ENCODE data around the gene FBXW11. TPM values are rescaled to one million over a fixed set of nuclear protein-coding genes. Genes with fewer than 3 reads are reported as not detected.

The FBXW11 gene
- total RNA-seq, 1 experiment from 2014 or later, result 85.3 TPM

- H2BK15ac ChIP-seq (ENCODE audit: low read depth, low read length), result no peak overlapping the region
- H2BK12ac ChIP-seq (ENCODE audit: insufficient read length, low read depth, low read length), result no peak overlapping the region
- H3K18ac ChIP-seq (ENCODE audit: insufficient read length, low read depth, low read length), result no peak overlapping the region
- Mint-ChIP-seq H3K36me3 (ENCODE audit: insufficient read depth in 1 of 3, low read depth in 3 of 3) (peaks cover 0 to 6% (median 4%) of the 10 kb centered on the region in 3 experiments; a peak in 3 of 7 replicates), H3K9me3 (no peaks in the 10 kb centered on the region; a peak in 1 of 5 replicates), H3K4me3 (no peak overlapping the region), H3K4me1 (peaks cover 17 to 24% of the 10 kb centered on the region in 2 experiments), H3K27ac (peak overlapping the region in 1 of 3 experiments; percentile 62; a peak in 1 of 7 replicates), H3K27me3 (ENCODE audit: low read depth) (peaks cover 2% of the 10 kb centered on the region)
- no peak overlapping the region for H3K23ac ChIP-seq (ENCODE audit: insufficient read length, low read depth, low read length)
- no peaks in the 10 kb centered on the region for H3K9me3 ChIP-seq (ENCODE audit: control insufficient read depth, low read depth, low read length)
- H3K9ac ChIP-seq (ENCODE audit: extremely low read depth, insufficient read length, low read length), result no peak overlapping the region
- H3K79me2 ChIP-seq (ENCODE audit: insufficient read depth, low read length), result no peaks in the 10 kb centered on the region
- H3K4me2 ChIP-seq (ENCODE audit: insufficient read depth, insufficient read length, low read length), result no peak overlapping the region
- H4K5ac ChIP-seq (ENCODE audit: insufficient read length, low read depth, low read length), result no peak overlapping the region
- H3K4me1 ChIP-seq (ENCODE audit: insufficient read depth, low read length), result no peaks in the 10 kb centered on the region
- no peak overlapping the region for H2AFZ ChIP-seq (ENCODE audit: low read length)
- H2BK120ac ChIP-seq (ENCODE audit: low read depth, low read length, poor library complexity, severe bottlenecking), result no peak overlapping the region
- no peaks in the 10 kb centered on the region for H4K20me1 ChIP-seq (ENCODE audit: control insufficient read depth, insufficient read depth, insufficient read length)
- no peak for TF ChIP-seq CTCF (conservative IDR thresholded peaks at IDR 0.05)
- H3K56ac ChIP-seq (ENCODE audit: insufficient read length, low read depth, low read length), result no peak overlapping the region
- H4K91ac ChIP-seq (ENCODE audit: insufficient read length, low read depth, low read length), result no peak overlapping the region
- no peak overlapping the region for H2AK5ac ChIP-seq (ENCODE audit: insufficient read length, low read length)
- H3K4ac ChIP-seq (ENCODE audit: low read depth, low read length), result no peak overlapping the region
- no peak overlapping the region for H4K8ac ChIP-seq (replicated peaks; ENCODE audit: insufficient read length, low read depth, low read length)
- H3K27me3 ChIP-seq (ENCODE audit: insufficient read depth, low read length), result no peaks in the 10 kb centered on the region
- H3K14ac ChIP-seq (ENCODE audit: insufficient read depth, low read length), result no peak overlapping the region
- H2BK5ac ChIP-seq (ENCODE audit: insufficient read length, low read length), result no peak overlapping the region
- H3K27ac ChIP-seq (ENCODE audit: insufficient read length, low read depth, low read length), result no peak overlapping the region
- DNase-seq, result no peak
- no CpG with 5 or more reads among the region's 5 CpGs for WGBS (ENCODE audit: extremely low coverage, insufficient read length, low lambda C conversion rate)
- no peak overlapping the region for H3T11ph ChIP-seq (ENCODE audit: low read length)
- H2BK20ac ChIP-seq (ENCODE audit: low read depth, low read length, poor library complexity, severe bottlenecking), result no peak overlapping the region
- H3K23me2 ChIP-seq (ENCODE audit: insufficient read length, low read depth, low read length, poor library complexity, severe bottlenecking), result no peaks in the 10 kb centered on the region
- no peaks in the 10 kb centered on the region for H3K79me1 ChIP-seq (ENCODE audit: insufficient read depth, low read depth, low read length, poor library complexity, severe bottlenecking)
These were observed 158.0 kb downstream of the FBXW11 start for GRCh38 chr5:171848486-171848885.
